Uterus (tissue), 2 donors: ENCODE results near the gene PITX3.

ENCODE experiments used
- POLR2A ChIP-seq, 2 donors: fragments of 450-650 bp; IDR thresholded peaks; one replicate each; pipeline ENCODE4 v1.6.1; 2016; ENCODE audit warnings: antibody characterized with exemption in 2 of 2, mild to moderate bottlenecking in 1 of 2, moderate library complexity in 1 of 2
- TF ChIP-seq, protein P1 (sequence below), 4 experiments: fragments of 200-600 bp in 2 of 4; fragments of 450-650 bp in 2 of 4; sonication (generic) in 2 of 4; IDR thresholded peaks; one replicate each; pipeline ENCODE4 v1.5.1; 2016 to 2019; ENCODE audit warnings: antibody characterized with exemption in 4 of 4, mild to moderate bottlenecking in 2 of 4, moderate library complexity in 1 of 4

DNA sequence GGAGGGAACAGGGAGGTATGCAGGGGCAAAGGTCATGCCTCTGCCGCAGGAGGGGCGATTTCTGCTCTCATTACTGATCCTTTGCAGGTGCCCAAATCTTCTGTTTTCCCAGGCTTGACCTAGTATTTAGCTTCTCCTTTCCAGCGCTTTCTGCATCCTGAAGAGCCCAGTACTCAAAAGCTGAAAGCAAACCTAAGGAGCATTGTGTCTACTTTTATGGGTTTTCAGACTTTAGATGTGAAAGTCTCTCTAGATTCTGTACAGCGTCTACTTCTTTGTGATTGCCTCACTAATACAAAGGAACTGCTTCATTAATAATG lies 4.6 kb upstream of the PITX3 start:
- TF ChIP-seq, protein P1, sequence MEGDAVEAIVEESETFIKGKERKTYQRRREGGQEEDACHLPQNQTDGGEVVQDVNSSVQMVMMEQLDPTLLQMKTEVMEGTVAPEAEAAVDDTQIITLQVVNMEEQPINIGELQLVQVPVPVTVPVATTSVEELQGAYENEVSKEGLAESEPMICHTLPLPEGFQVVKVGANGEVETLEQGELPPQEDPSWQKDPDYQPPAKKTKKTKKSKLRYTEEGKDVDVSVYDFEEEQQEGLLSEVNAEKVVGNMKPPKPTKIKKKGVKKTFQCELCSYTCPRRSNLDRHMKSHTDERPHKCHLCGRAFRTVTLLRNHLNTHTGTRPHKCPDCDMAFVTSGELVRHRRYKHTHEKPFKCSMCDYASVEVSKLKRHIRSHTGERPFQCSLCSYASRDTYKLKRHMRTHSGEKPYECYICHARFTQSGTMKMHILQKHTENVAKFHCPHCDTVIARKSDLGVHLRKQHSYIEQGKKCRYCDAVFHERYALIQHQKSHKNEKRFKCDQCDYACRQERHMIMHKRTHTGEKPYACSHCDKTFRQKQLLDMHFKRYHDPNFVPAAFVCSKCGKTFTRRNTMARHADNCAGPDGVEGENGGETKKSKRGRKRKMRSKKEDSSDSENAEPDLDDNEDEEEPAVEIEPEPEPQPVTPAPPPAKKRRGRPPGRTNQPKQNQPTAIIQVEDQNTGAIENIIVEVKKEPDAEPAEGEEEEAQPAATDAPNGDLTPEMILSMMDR (IDR thresholded peaks at IDR 0.05): no peak
- no peak for TF ChIP-seq POLR2A (IDR thresholded peaks at IDR 0.05)
